K562 (cell line): ENCODE measurements around the gene TIMM8A. TPM values are rescaled to one million over a fixed set of nuclear protein-coding genes. Genes with fewer than 3 reads are reported as not detected.

Experiments
- ARID4B ChIP-seq: sonication (generic); formaldehyde crosslinking; IDR thresholded peaks from 2 replicates; pipeline ENCODE4 v1.8.0; 2022; ENCODE audit warnings: mild to moderate bottlenecking, missing genetic modification reagents
- CBFB ChIP-seq: sonication (generic); formaldehyde crosslinking; IDR thresholded peaks from 2 replicates; pipeline ENCODE4 v1.4.0; 2020; ENCODE audit warnings: mild to moderate bottlenecking, missing genetic modification reagents
- CREBBP ChIP-seq: IDR thresholded peaks from one replicate; pipeline ENCODE4 v1.6.1; 2012; ENCODE audit warnings: low read depth, mild to moderate bottlenecking, control low read depth, inconsistent platforms, low read length
- EWSR1 ChIP-seq: fragments of 450-650 bp; IDR thresholded peaks from 2 replicates; pipeline ENCODE4 v1.6.1; 2018; ENCODE audit warnings: borderline replicate concordance, mild to moderate bottlenecking, low read depth, moderate library complexity; ENCODE audit not compliant: partially characterized antibody
- HNRNPH1 ChIP-seq: fragments of 200-400 bp; formaldehyde crosslinking; optimal IDR thresholded peaks from 2 replicates; pipeline ENCODE3; 2017; ENCODE audit warnings: low read depth, mild to moderate bottlenecking, low read length, moderate library complexity
- JUNB ChIP-seq: fragments of 450-650 bp; formaldehyde crosslinking; conservative IDR thresholded peaks from 2 replicates; pipeline ENCODE4 v1.4.0; 2020; ENCODE audit warnings: mild to moderate bottlenecking
- KAT8 ChIP-seq: fragments of 450-650 bp; IDR thresholded peaks from 2 replicates; pipeline ENCODE4 v1.6.1; 2016; ENCODE audit warnings: low read depth, mild to moderate bottlenecking
- KLF6 ChIP-seq: fragments of 250-450 bp; sonication (Bioruptor Pico); IDR thresholded peaks from 2 replicates; pipeline ENCODE4 v1.4.0; 2020; ENCODE audit warnings: mild to moderate bottlenecking, moderate library complexity, borderline replicate concordance
- NBN ChIP-seq: fragments of 450-650 bp; IDR thresholded peaks from 2 replicates; pipeline ENCODE4 v1.6.1; 2016; ENCODE audit warnings: low read depth, mild to moderate bottlenecking
- NFATC3 ChIP-seq: fragments of 450-650 bp; IDR thresholded peaks from 2 replicates; pipeline ENCODE4 v1.6.1; 2017; ENCODE audit warnings: mild to moderate bottlenecking
- NKRF ChIP-seq: fragments of 450-650 bp; IDR thresholded peaks from 2 replicates; pipeline ENCODE4 v1.6.1; 2016; ENCODE audit warnings: borderline replicate concordance
- NR1H2 ChIP-seq: sonication (generic); formaldehyde crosslinking; IDR thresholded peaks from 2 replicates; pipeline ENCODE4 v1.4.0; 2020; ENCODE audit warnings: mild to moderate bottlenecking, missing genetic modification reagents
- NR2C2 ChIP-seq, 2 experiments: fragments of 200-800 bp in 1 of 2; sonication (Bioruptor generic) in 1 of 2; sonication (generic) in 1 of 2; formaldehyde crosslinking in 1 of 2; IDR thresholded peaks; 2 replicates each; pipeline versions ENCODE4 v1.6.1 to v1.8.0; 2016 to 2022; ENCODE audit warnings: mild to moderate bottlenecking in 1 of 2, missing compliant biosample characterization in 1 of 2, missing genetic modification characterization in 1 of 2, missing genetic modification reagents in 1 of 2
- PHF8 ChIP-seq: fragments of 200-600 bp; sonication (generic); IDR thresholded peaks from 2 replicates; pipeline ENCODE4 v1.6.1; 2012; ENCODE audit warnings: mixed run types, mild to moderate bottlenecking, inconsistent platforms, low read length, moderate library complexity, borderline replicate concordance
- PURB ChIP-seq: sonication (generic); formaldehyde crosslinking; IDR thresholded peaks from 2 replicates; pipeline ENCODE4 v1.9.0; 2021; ENCODE audit warnings: low read depth, mild to moderate bottlenecking, missing genetic modification reagents
- RBM25 ChIP-seq: fragments of 200-400 bp; formaldehyde crosslinking; IDR thresholded peaks from 2 replicates; pipeline ENCODE4 v1.6.1; 2018; ENCODE audit warnings: low read length, low read depth, moderate library complexity; ENCODE audit not compliant: severe bottlenecking
- RBM34 ChIP-seq: fragments of 200-400 bp; formaldehyde crosslinking; IDR thresholded peaks from 2 replicates; pipeline ENCODE4 v1.6.1; 2018; ENCODE audit warnings: low read length, borderline replicate concordance; ENCODE audit not compliant: insufficient read depth
- RFX7 ChIP-seq: fragments of 250-450 bp; sonication (Bioruptor Pico); IDR thresholded peaks from 2 replicates; pipeline ENCODE4 v1.5.1; 2021; ENCODE audit warnings: mild to moderate bottlenecking
- SIRT6 ChIP-seq: IDR thresholded peaks from one replicate; pipeline ENCODE4 v1.6.1; 2012; ENCODE audit warnings: low read depth, mild to moderate bottlenecking, control low read depth, inconsistent platforms, low read length, moderate library complexity
- SMARCA5 ChIP-seq: fragments of 450-650 bp; IDR thresholded peaks from 2 replicates; pipeline ENCODE4 v1.6.1; 2016
- TEAD4 ChIP-seq, 2 experiments: sonication (generic) in 1 of 2; formaldehyde crosslinking in 1 of 2; IDR thresholded peaks; 2 replicates each; pipeline versions ENCODE4 v1.6.1 to v1.8.0; 2012 to 2022; ENCODE audit warnings: borderline replicate concordance in 1 of 2, inconsistent platforms in 1 of 2, low read length in 1 of 2, mild to moderate bottlenecking in 1 of 2, missing genetic modification reagents in 1 of 2
- ZNF165 ChIP-seq: fragments of 250-450 bp; sonication (Bioruptor Pico); IDR thresholded peaks from 2 replicates; pipeline ENCODE4 v1.4.0; 2020; ENCODE audit warnings: borderline replicate concordance
- polyA plus RNA-seq, 8 experiments: library from polyadenylated mRNA; depleted of rRNA in 4 of 8; stranded (reverse) in 5 of 8; unstranded in 3 of 8; fragments of >200 nt; fragmentation: Nextera tagmentation in 2 of 8; fragmentation: Illumina TruSeq in 1 of 8; extraction: Ambion mirVana in 2 of 8; extraction: Trizol in 1 of 8; gene quantifications; 2 replicates each; pipeline versions ENCODE4 v1.2.1 to v1.2.3, GENCODE V29; 2011 to 2014; ENCODE audit warnings: inconsistent platforms in 1 of 8, missing spikeins in 1 of 8
- total RNA-seq, 7 experiments: library from RNA; depleted of rRNA in 6 of 7; stranded (reverse); fragments of >200 nt in 6 of 7; fragmentation: Illumina TruSeq in 2 of 7; extraction: Trizol in 2 of 7; gene quantifications; 2 replicates each; pipeline versions ENCODE4 v1.2.1 to v1.2.3, GENCODE V29; 2011 to 2021; ENCODE audit warnings: low replicate concordance in 1 of 7

TIMM8A gene
- total and polyA plus RNA-seq, 9 of the 15 experiments (the other 6 are each of a cell fraction or from before 2014, with no cell fraction given), result 10.9 to 132 (median 41.1) TPM

- TF ChIP-seq ARID4B (CRISPR knock-in tag) (peak; percentile 62), RBM34 (no peak), NFATC3 (no peak), JUNB (CRISPR knock-in tag) (no peak), CREBBP (no peak), SIRT6 (no peak), CBFB (no peak), PHF8 (peak; percentile 85; the same call in 1 of the 2 replicates), KAT8 (no peak), PURB (CRISPR knock-in tag) (no peak), HNRNPH1 (no peak), NR1H2 (CRISPR knock-in tag) (no peak), NBN (0 out of 2 replicates have a peak, but pooled peaks have one; percentile 62), NR2C2 (CRISPR knock-in tag; IDR thresholded peaks at IDR 0.05) (no peak), NR2C2 (tag; IDR thresholded peaks at IDR 0.05) (peak; percentile 38; the same call in 1 of the 2 replicates), EWSR1 (no peak), SMARCA5 (no peak), ZNF165 (no peak), RFX7 (CRISPR knock-in tag) (no peak), RBM25 (no peak), NKRF (peak; percentile 87; the same call in 1 of the 2 replicates), KLF6 (CRISPR knock-in tag) (no peak), TEAD4 (IDR thresholded peaks at IDR 0.05; ENCODE audit: low read length) (no peak), TEAD4 (CRISPR knock-in tag; IDR thresholded peaks at IDR 0.05; ENCODE audit: borderline replicate concordance) (no peak)
Measured at GRCh38 chrX:101348452-101349192, at the start of gene TIMM8A (continued).
